Upper lobe of left lung (tissue), 6 donors: ENCODE data around the gene ABAT. TPM values are rescaled to one million over a fixed set of nuclear protein-coding genes. Genes with fewer than 3 reads are reported as not detected.

Source experiments
- ATAC-seq, 2 donors: fragments of 200-7000 bp; cut with Tn5 transposase; one replicate each; pipeline ENCODE4 v1.9.1; 2022; ENCODE audit warnings: mild to moderate bottlenecking in 2 of 2, moderate library complexity in 2 of 2; ENCODE audit not compliant: low FRiP score in 2 of 2
- DNase-seq, 2 donors: peaks; one replicate each; pipeline ENCODE4 v3.0.0-alpha.2; 2019 to 2020
- H3K27ac ChIP-seq, 4 donors: fragments of 200-600 bp; sonication (generic); one replicate each; pipeline ENCODE4 v1.5.1; 2016 to 2019
- H3K27me3 ChIP-seq, 4 donors: fragments of 200-600 bp; sonication (generic); one replicate each; pipeline ENCODE4 v1.5.1; 2017 to 2019
- H3K36me3 ChIP-seq, 4 donors: fragments of 200-600 bp; sonication (generic); one replicate each; pipeline ENCODE4 v1.5.1; 2016 to 2019
- H3K4me1 ChIP-seq, 4 donors: fragments of 200-600 bp; sonication (generic); one replicate each; pipeline ENCODE4 v1.5.1; 2018 to 2019
- H3K4me3 ChIP-seq, 4 donors: fragments of 200-600 bp; sonication (generic); one replicate each; pipeline ENCODE4 v1.5.1; 2017 to 2019; ENCODE audit warnings: mild to moderate bottlenecking in 2 of 4, moderate library complexity in 1 of 4
- H3K9me3 ChIP-seq, 4 donors: fragments of 200-600 bp; sonication (generic); one replicate each; pipeline ENCODE4 v1.5.1; 2018 to 2019
- CTCF ChIP-seq, 6 experiments: fragments of 450-650 bp in 4 of 6; fragments of 200-600 bp in 2 of 6; sonication (generic) in 2 of 6; IDR thresholded peaks; one replicate each; pipeline ENCODE4 v1.5.1; 2016 to 2019; ENCODE audit warnings: antibody characterized with exemption in 6 of 6
- EP300 ChIP-seq, 4 donors: sonication (generic); formaldehyde crosslinking; IDR thresholded peaks; one replicate each; pipeline ENCODE4 v1.5.1; 2017; ENCODE audit warnings: antibody characterized with exemption in 4 of 4, control low read depth in 2 of 4
- POLR2A ChIP-seq, 4 donors: fragments of 450-650 bp; IDR thresholded peaks; one replicate each; pipeline ENCODE4 v1.5.1; 2016 to 2017; ENCODE audit warnings: antibody characterized with exemption in 4 of 4, mild to moderate bottlenecking in 2 of 4
- POLR2AphosphoS5 ChIP-seq, 2 donors: sonication (generic); formaldehyde crosslinking; IDR thresholded peaks; one replicate each; pipeline ENCODE4 v1.5.1; 2017; ENCODE audit warnings: antibody characterized with exemption in 2 of 2
- WGBS, 2 donors: methylation state at CpG; one replicate each; pipeline ENCODE4 v1.1.5; 2017 to 2018; 5-methylcytosine and 5-hydroxymethylcytosine counted together
- total RNA-seq, 6 donors: library from RNA; depleted of rRNA in 4 of 6; stranded (reverse); fragments of >200 nt in 4 of 6; gene quantifications; one replicate each; pipeline versions ENCODE4 v1.1.0 to v1.2.1, GENCODE V29; 2016 to 2021
- donor health status: DM: no; HTN: no; CAD: no; lungs with moderate emphysema.
- donor health status: DM: no; HTN: yes; CAD: no; lungs with severe emphysema.

ABAT gene
- total RNA-seq, 6 donors from 2014 or later = 4.7 to 22.0 (median 9.1) TPM

- Histone ChIP-seq H3K4me3 (no peak overlapping the region), H3K36me3 (peaks cover 0 to 11% (median 5%) of the 10 kb centered on the region in 4 donors), H3K27ac (no peak overlapping the region), H3K4me1 (peaks cover 0 to 7% (median 4%) of the 10 kb centered on the region in 4 donors), H3K27me3 (no peaks in the 10 kb centered on the region), H3K9me3 (no peaks in the 10 kb centered on the region)
- no peak for TF ChIP-seq POLR2A (IDR thresholded peaks at IDR 0.05)
- no peak for DNase-seq
- no peak for ATAC-seq
- 79 to 88% methylated on average over 1 of the region's 1 CpG for WGBS, 2 donors
Measured at GRCh38 chr16:8669481-8669880, 4.9 kb upstream of the ABAT start.

- 80 to 86% methylated on average over 1 of the region's 1 CpG for WGBS, 2 donors
- Histone ChIP-seq H3K27me3 (no peaks in the 10 kb centered on the region), H3K36me3 (peaks cover 0 to 7% (median 2%) of the 10 kb centered on the region in 4 donors), H3K9me3 (no peaks in the 10 kb centered on the region), H3K4me3 (no peak overlapping the region), H3K27ac (no peak overlapping the region), H3K4me1 (peaks cover 5 to 11% (median 10%) of the 10 kb centered on the region in 4 donors)
- ATAC-seq (no peak), DNase-seq (no peak)
- TF ChIP-seq POLR2A (IDR thresholded peaks at IDR 0.05) = no peak
- TF ChIP-seq CTCF (IDR thresholded peaks at IDR 0.05) = no peak
- no peak for TF ChIP-seq POLR2AphosphoS5 (IDR thresholded peaks at IDR 0.05)
- TF ChIP-seq EP300 (IDR thresholded peaks at IDR 0.05) = no peak
Measured at GRCh38 chr16:8670014-8670560, 4.3 kb upstream of the ABAT start.

- Histone ChIP-seq H3K36me3 (no peaks in the 10 kb centered on the region), H3K9me3 (no peaks in the 10 kb centered on the region), H3K27me3 (no peaks in the 10 kb centered on the region), H3K4me3 (peak overlapping the region; percentile 52 to 75 (median 60)), H3K27ac (peak overlapping the region in 2 of 4 donors; percentile 38 to 65), H3K4me1 (peaks cover 7 to 15% (median 13%) of the 10 kb centered on the region in 4 donors)
- WGBS, 2 donors = 16 to 18% methylated on average over 19 to 23 of the region's 24 CpGs
- DNase-seq = no peak
- TF ChIP-seq CTCF (IDR thresholded peaks at IDR 0.05) (no peak), POLR2A (IDR thresholded peaks at IDR 0.05) (no peak), POLR2AphosphoS5 (IDR thresholded peaks at IDR 0.05) (no peak), EP300 (IDR thresholded peaks at IDR 0.05) (no peak)
- peak; percentile 54 to 64 for ATAC-seq
Measured at GRCh38 chr16:8673611-8674412, 605 bp upstream of the ABAT start.

- no peak overlapping the region for H3K27ac ChIP-seq
- H3K36me3 ChIP-seq = no peaks in the 10 kb centered on the region
- H3K4me3 ChIP-seq = peak overlapping the region in 3 of 4 donors; percentile 54 to 75 (median 65)
- H3K27me3 ChIP-seq = no peaks in the 10 kb centered on the region
- TF ChIP-seq POLR2AphosphoS5 (IDR thresholded peaks at IDR 0.05) (no peak), CTCF (IDR thresholded peaks at IDR 0.05) (no peak), EP300 (IDR thresholded peaks at IDR 0.05) (no peak), POLR2A (IDR thresholded peaks at IDR 0.05) (no peak)
- 58 to 74% methylated on average over 13 of the region's 13 CpGs for WGBS, 2 donors
- H3K4me1 ChIP-seq = peaks cover 7 to 15% (median 13%) of the 10 kb centered on the region in 4 donors
- no peak for ATAC-seq
- no peaks in the 10 kb centered on the region for H3K9me3 ChIP-seq
- no peak for DNase-seq
Measured at GRCh38 chr16:8675183-8676159, 1.1 kb downstream of the ABAT start.

- 77 to 78% methylated on average over 3 to 5 of the region's 5 CpGs for WGBS, 2 donors
Measured at GRCh38 chr16:8676160-8676547, 1.7 kb downstream of the ABAT start.

More at GRCh38 chr16:8676160-8676547, 1.7 kb downstream of the ABAT start:
- DNase-seq (no peak), ATAC-seq (no peak)
- peaks cover 7 to 15% (median 13%) of the 10 kb centered on the region in 4 donors for H3K4me1 ChIP-seq
- H3K36me3 ChIP-seq = no peaks in the 10 kb centered on the region
- no peak overlapping the region for H3K27ac ChIP-seq
- no peaks in the 10 kb centered on the region for H3K9me3 ChIP-seq
- TF ChIP-seq POLR2A (IDR thresholded peaks at IDR 0.05) (no peak), POLR2AphosphoS5 (IDR thresholded peaks at IDR 0.05) (no peak), CTCF (IDR thresholded peaks at IDR 0.05) (no peak), EP300 (IDR thresholded peaks at IDR 0.05) (no peak)
- H3K27me3 ChIP-seq = no peaks in the 10 kb centered on the region
- H3K4me3 ChIP-seq = no peak overlapping the region
